Urinary bladder (tissue), 4 donors: ENCODE data around the gene BICD1. TPM values are rescaled to one million over a fixed set of nuclear protein-coding genes. Genes with fewer than 3 reads are reported as not detected.

Experiments used
- DNase-seq: peaks from one replicate; pipeline ENCODE4 v3.0.0-alpha.2; 2015; ENCODE audit errors: extremely low spot score
- H3K27ac ChIP-seq: one replicate; pipeline ENCODE4 v1.5.1; 2013; ENCODE audit warnings: low read depth, mild to moderate bottlenecking, moderate library complexity
- H3K36me3 ChIP-seq: one replicate; pipeline ENCODE4 v1.6.1; 2013; ENCODE audit warnings: mild to moderate bottlenecking, moderate library complexity; ENCODE audit not compliant: insufficient read depth
- H3K4me1 ChIP-seq: one replicate; pipeline ENCODE4 v1.6.1; 2013; ENCODE audit warnings: mild to moderate bottlenecking, moderate library complexity; ENCODE audit not compliant: insufficient read depth
- H3K4me3 ChIP-seq: one replicate; pipeline ENCODE4 v1.5.1; 2013; ENCODE audit warnings: low read depth, low read length
- WGBS: extraction: QIAGEN DNeasy Blood & Tissue Kit; methylation state at CpG from one replicate; pipeline ENCODE4 v1.1.7; 2013; 5-methylcytosine and 5-hydroxymethylcytosine counted together
- polyA plus RNA-seq: library from polyadenylated mRNA; stranded (reverse); fragments of 200-250 nt; gene quantifications from one replicate; pipeline ENCODE4 v1.2.3, GENCODE V29; 2013
- total RNA-seq: library from RNA; depleted of rRNA; stranded (reverse); fragments of >200 nt; gene quantifications from one replicate; pipeline ENCODE4 v1.2.3, GENCODE V29; 2014
- donor health status: healthy with polysubstance abuse.
- donor health status: healthy.

The BICD1 gene
- total and polyA plus RNA-seq, 2 donors: 8.8 to 38.1 TPM

- DNase-seq: no peak
These were observed 3.8 kb downstream of the BICD1 start for GRCh38 chr12:32110417-32110816.

GRCh38 chr12:32110942-32111341 is 4.3 kb downstream of the BICD1 start:
- no peak for DNase-seq
- Histone ChIP-seq H3K27ac (no peak overlapping the region), H3K36me3 (no peaks in the 10 kb centered on the region), H3K4me1 (no peaks in the 10 kb centered on the region), H3K4me3 (no peak overlapping the region)
- WGBS: 49% methylated on average over 2 of the region's 2 CpGs

More at GRCh38 chr12:32110417-32110816, 3.8 kb downstream of the BICD1 start:
- Histone ChIP-seq H3K36me3 (no peaks in the 10 kb centered on the region), H3K4me3 (no peak overlapping the region), H3K27ac (no peak overlapping the region), H3K4me1 (no peaks in the 10 kb centered on the region)
- WGBS: 91% methylated on average over 3 of the region's 3 CpGs

GRCh38 chr12:32115404-32116104 is 8.9 kb downstream of the BICD1 start:
- whole genome bisulfite sequencing: 22% methylated on average over 6 of the region's 6 CpGs
- no peaks in the 10 kb centered on the region for H3K36me3 ChIP-seq
- DNase-seq: no peak
- H3K4me3 ChIP-seq: no peak overlapping the region
- no peak overlapping the region for H3K27ac ChIP-seq
- H3K4me1 ChIP-seq: no peaks in the 10 kb centered on the region

- Histone ChIP-seq H3K4me1 (no peaks in the 10 kb centered on the region), H3K4me3 (no peak overlapping the region), H3K36me3 (no peaks in the 10 kb centered on the region), H3K27ac (no peak overlapping the region)
- WGBS: 79% methylated on average over 3 of the region's 3 CpGs
- DNase-seq: no peak
These were observed 10.2 kb downstream of the BICD1 start for GRCh38 chr12:32116897-32117296.

GRCh38 chr12:32117316-32117715 is 10.7 kb downstream of the BICD1 start:
- Histone ChIP-seq H3K27ac (no peak overlapping the region), H3K4me1 (no peaks in the 10 kb centered on the region), H3K4me3 (no peak overlapping the region), H3K36me3 (no peaks in the 10 kb centered on the region)
- no peak for DNase-seq
- WGBS: 95% methylated on average over 3 of the region's 3 CpGs

GRCh38 chr12:32118806-32119205 is 12.2 kb downstream of the BICD1 start:
- 78% methylated on average over 5 of the region's 5 CpGs for WGBS
- no peak overlapping the region for H3K27ac ChIP-seq

GRCh38 chr12:32120419-32120818 is 13.8 kb downstream of the BICD1 start:
- Histone ChIP-seq H3K36me3 (no peaks in the 10 kb centered on the region), H3K4me1 (no peaks in the 10 kb centered on the region), H3K4me3 (no peak overlapping the region), H3K27ac (no peak overlapping the region)
- no peak for DNase-seq
- 74% methylated on average over 2 of the region's 2 CpGs for WGBS

More at GRCh38 chr12:32118806-32119205, 12.2 kb downstream of the BICD1 start:
- Histone ChIP-seq H3K4me1 (no peaks in the 10 kb centered on the region), H3K4me3 (no peak overlapping the region), H3K36me3 (no peaks in the 10 kb centered on the region)
- DNase-seq: no peak

- no peaks in the 10 kb centered on the region for H3K4me1 ChIP-seq
- H3K27ac ChIP-seq: no peak overlapping the region
- 76% methylated on average over 1 of the region's 1 CpG for WGBS
- H3K36me3 ChIP-seq: no peaks in the 10 kb centered on the region
- no peak overlapping the region for H3K4me3 ChIP-seq
- no peak for DNase-seq
These were observed 18.0 kb downstream of the BICD1 start for GRCh38 chr12:32124637-32125036.

- Histone ChIP-seq H3K27ac (no peak overlapping the region), H3K4me1 (no peaks in the 10 kb centered on the region), H3K36me3 (no peaks in the 10 kb centered on the region), H3K4me3 (no peak overlapping the region)
- 95% methylated on average over 7 of the region's 7 CpGs for WGBS
- no peak for DNase-seq
These were observed 18.9 kb downstream of the BICD1 start for GRCh38 chr12:32125455-32126084.

GRCh38 chr12:32126720-32127119 is 20.1 kb downstream of the BICD1 start:
- Histone ChIP-seq H3K4me3 (no peak overlapping the region), H3K27ac (no peak overlapping the region), H3K36me3 (no peaks in the 10 kb centered on the region), H3K4me1 (no peaks in the 10 kb centered on the region)
- WGBS: 64% methylated on average over 2 of the region's 2 CpGs
- no peak for DNase-seq

- 95% methylated on average over 5 of the region's 5 CpGs for WGBS
- no peak overlapping the region for H3K27ac ChIP-seq
These were observed 25.0 kb downstream of the BICD1 start for GRCh38 chr12:32131666-32132065.

GRCh38 chr12:32134101-32134888 is 27.6 kb downstream of the BICD1 start:
- Histone ChIP-seq H3K4me1 (no peaks in the 10 kb centered on the region), H3K36me3 (no peaks in the 10 kb centered on the region), H3K4me3 (no peak overlapping the region), H3K27ac (no peak overlapping the region)
- no peak for DNase-seq
- 49% methylated on average over 8 of the region's 8 CpGs for WGBS

More at GRCh38 chr12:32131666-32132065, 25.0 kb downstream of the BICD1 start:
- Histone ChIP-seq H3K4me3 (no peak overlapping the region), H3K36me3 (no peaks in the 10 kb centered on the region), H3K4me1 (no peaks in the 10 kb centered on the region)
- no peak for DNase-seq

GRCh38 chr12:32135967-32136366 is 29.3 kb downstream of the BICD1 start:
- Histone ChIP-seq H3K36me3 (no peaks in the 10 kb centered on the region), H3K4me3 (no peak overlapping the region), H3K4me1 (no peaks in the 10 kb centered on the region), H3K27ac (no peak overlapping the region)
- 88% methylated on average over 2 of the region's 2 CpGs for WGBS
- DNase-seq: no peak

GRCh38 chr12:32136404-32136803 is 29.8 kb downstream of the BICD1 start:
- 70% methylated on average over 4 of the region's 4 CpGs for WGBS
- no peak for DNase-seq
- no peaks in the 10 kb centered on the region for H3K4me1 ChIP-seq
- no peak overlapping the region for H3K4me3 ChIP-seq
- H3K27ac ChIP-seq: no peak overlapping the region
- no peaks in the 10 kb centered on the region for H3K36me3 ChIP-seq
